ENCODE measurements around the gene AKT3. TPM values are rescaled to one million over a fixed set of nuclear protein-coding genes. Genes with fewer than 3 reads are reported as not detected.
A peak's percentile ranks its signal among the peaks of the same experiment; 100 is the strongest.

Gene AKT3
- total and polyA plus RNA-seq, 2 of the 8 experiments (the other 6 are each of a cell fraction or from before 2014, with no cell fraction given) = 6.0 to 36.4 TPM

- TF ChIP-seq SAP30 (IDR thresholded peaks at IDR 0.05; ENCODE audit: insufficient read depth, insufficient replicate concordance, low read length) (no peak), FOSL1 (IDR thresholded peaks at IDR 0.05; ENCODE audit: insufficient read depth, low read depth, low read length) (no peak), TAF7 (optimal IDR thresholded peaks at IDR 0.05; ENCODE audit: borderline replicate concordance, low read depth, low read length) (no peak), JUND (IDR thresholded peaks at IDR 0.05; ENCODE audit: low read length) (no peak), NRF1 (IDR thresholded peaks at IDR 0.05; ENCODE audit: low read depth, low read length) (no peak), ZNF274 (IDR thresholded peaks at IDR 0.05; ENCODE audit: borderline replicate concordance, extremely low read depth, low read length) (no peak), HDAC2 (IDR thresholded peaks at IDR 0.05; ENCODE audit: borderline replicate concordance in 1 of 2, low read depth in 2 of 2, low read length in 2 of 2) (peak in 1 of 2 experiments; percentile 39; a peak in 1 of 4 replicates), EGR1 (IDR thresholded peaks at IDR 0.05; ENCODE audit: borderline replicate concordance, low read depth, low read length) (no peak), SUZ12 (IDR thresholded peaks at IDR 0.05; ENCODE audit: low read length) (no peak), GTF2F1 (IDR thresholded peaks at IDR 0.05; ENCODE audit: borderline replicate concordance, low read depth, low read length) (no peak), RAD21 (IDR thresholded peaks at IDR 0.05 in 1 of 2, conservative IDR thresholded peaks at IDR 0.05 in 1 of 2; ENCODE audit: low read depth in 2 of 2, low read length in 2 of 2) (no peak), E2F6 (IDR thresholded peaks at IDR 0.05) (no peak), POU5F1 (IDR thresholded peaks at IDR 0.05; ENCODE audit: low read depth, low read length) (no peak), BRCA1 (IDR thresholded peaks at IDR 0.05; ENCODE audit: low read depth, low read length) (no peak), TBP (IDR thresholded peaks at IDR 0.05; ENCODE audit: low read depth, low read length) (no peak), KDM1A (IDR thresholded peaks at IDR 0.05; ENCODE audit: borderline replicate concordance, low read length) (peak; percentile 50; the same call in 1 of the 2 replicates), TAF1 (IDR thresholded peaks at IDR 0.05; ENCODE audit: low read depth, low read length) (no peak)
- TF ChIP-seq, protein P1, sequence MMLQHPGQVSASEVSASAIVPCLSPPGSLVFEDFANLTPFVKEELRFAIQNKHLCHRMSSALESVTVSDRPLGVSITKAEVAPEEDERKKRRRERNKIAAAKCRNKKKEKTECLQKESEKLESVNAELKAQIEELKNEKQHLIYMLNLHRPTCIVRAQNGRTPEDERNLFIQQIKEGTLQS (IDR thresholded peaks at IDR 0.05; ENCODE audit: insufficient read depth, low read depth, low read length) = no peak
Observed at GRCh38 chr1:243849421-243850201, 432 bp downstream of the AKT3 start (continued).

All from H1 (cell line).